Measurements from ENCODE around the gene THAP7. TPM values are rescaled to one million over a fixed set of nuclear protein-coding genes. Genes with fewer than 3 reads are reported as not detected.

The THAP7 gene
- total RNA-seq, 1 experiment from 2014 or later, result 19.3 TPM

- H3K4me3 Mint-ChIP-seq, result no peak overlapping the region
- peaks cover 6% of the 10 kb centered on the region for H3K9me3 Mint-ChIP-seq
- CTCF ChIA-PET, result no interaction called here
- POLR2A ChIA-PET, result no interaction called here
- no peak for DNase-seq (ENCODE audit: low spot score)
- TF ChIP-seq FOXP4 (CRISPR knock-in tag; IDR thresholded peaks at IDR 0.05), result no peak
- no peak for TF ChIP-seq CREM (CRISPR knock-in tag; IDR thresholded peaks at IDR 0.05)
- TF ChIP-seq, protein P1, sequence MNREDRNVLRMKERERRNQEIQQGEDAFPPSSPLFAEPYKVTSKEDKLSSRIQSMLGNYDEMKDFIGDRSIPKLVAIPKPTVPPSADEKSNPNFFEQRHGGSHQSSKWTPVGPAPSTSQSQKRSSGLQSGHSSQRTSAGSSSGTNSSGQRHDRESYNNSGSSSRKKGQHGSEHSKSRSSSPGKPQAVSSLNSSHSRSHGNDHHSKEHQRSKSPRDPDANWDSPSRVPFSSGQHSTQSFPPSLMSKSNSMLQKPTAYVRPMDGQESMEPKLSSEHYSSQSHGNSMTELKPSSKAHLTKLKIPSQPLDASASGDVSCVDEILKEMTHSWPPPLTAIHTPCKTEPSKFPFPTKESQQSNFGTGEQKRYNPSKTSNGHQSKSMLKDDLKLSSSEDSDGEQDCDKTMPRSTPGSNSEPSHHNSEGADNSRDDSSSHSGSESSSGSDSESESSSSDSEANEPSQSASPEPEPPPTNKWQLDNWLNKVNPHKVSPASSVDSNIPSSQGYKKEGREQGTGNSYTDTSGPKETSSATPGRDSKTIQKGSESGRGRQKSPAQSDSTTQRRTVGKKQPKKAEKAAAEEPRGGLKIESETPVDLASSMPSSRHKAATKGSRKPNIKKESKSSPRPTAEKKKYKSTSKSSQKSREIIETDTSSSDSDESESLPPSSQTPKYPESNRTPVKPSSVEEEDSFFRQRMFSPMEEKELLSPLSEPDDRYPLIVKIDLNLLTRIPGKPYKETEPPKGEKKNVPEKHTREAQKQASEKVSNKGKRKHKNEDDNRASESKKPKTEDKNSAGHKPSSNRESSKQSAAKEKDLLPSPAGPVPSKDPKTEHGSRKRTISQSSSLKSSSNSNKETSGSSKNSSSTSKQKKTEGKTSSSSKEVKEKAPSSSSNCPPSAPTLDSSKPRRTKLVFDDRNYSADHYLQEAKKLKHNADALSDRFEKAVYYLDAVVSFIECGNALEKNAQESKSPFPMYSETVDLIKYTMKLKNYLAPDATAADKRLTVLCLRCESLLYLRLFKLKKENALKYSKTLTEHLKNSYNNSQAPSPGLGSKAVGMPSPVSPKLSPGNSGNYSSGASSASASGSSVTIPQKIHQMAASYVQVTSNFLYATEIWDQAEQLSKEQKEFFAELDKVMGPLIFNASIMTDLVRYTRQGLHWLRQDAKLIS (CRISPR knock-in tag; IDR thresholded peaks at IDR 0.05; ENCODE audit: borderline replicate concordance), result no peak
- no peak for TF ChIP-seq RELA (CRISPR knock-in tag; IDR thresholded peaks at IDR 0.05; ENCODE audit: borderline replicate concordance)
- TF ChIP-seq IRF2 (CRISPR knock-in tag; IDR thresholded peaks at IDR 0.05; ENCODE audit: borderline replicate concordance, low read depth), result no peak
- TF ChIP-seq, protein P2, sequence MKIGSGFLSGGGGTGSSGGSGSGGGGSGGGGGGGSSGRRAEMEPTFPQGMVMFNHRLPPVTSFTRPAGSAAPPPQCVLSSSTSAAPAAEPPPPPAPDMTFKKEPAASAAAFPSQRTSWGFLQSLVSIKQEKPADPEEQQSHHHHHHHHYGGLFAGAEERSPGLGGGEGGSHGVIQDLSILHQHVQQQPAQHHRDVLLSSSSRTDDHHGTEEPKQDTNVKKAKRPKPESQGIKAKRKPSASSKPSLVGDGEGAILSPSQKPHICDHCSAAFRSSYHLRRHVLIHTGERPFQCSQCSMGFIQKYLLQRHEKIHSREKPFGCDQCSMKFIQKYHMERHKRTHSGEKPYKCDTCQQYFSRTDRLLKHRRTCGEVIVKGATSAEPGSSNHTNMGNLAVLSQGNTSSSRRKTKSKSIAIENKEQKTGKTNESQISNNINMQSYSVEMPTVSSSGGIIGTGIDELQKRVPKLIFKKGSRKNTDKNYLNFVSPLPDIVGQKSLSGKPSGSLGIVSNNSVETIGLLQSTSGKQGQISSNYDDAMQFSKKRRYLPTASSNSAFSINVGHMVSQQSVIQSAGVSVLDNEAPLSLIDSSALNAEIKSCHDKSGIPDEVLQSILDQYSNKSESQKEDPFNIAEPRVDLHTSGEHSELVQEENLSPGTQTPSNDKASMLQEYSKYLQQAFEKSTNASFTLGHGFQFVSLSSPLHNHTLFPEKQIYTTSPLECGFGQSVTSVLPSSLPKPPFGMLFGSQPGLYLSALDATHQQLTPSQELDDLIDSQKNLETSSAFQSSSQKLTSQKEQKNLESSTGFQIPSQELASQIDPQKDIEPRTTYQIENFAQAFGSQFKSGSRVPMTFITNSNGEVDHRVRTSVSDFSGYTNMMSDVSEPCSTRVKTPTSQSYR (CRISPR knock-in tag; IDR thresholded peaks at IDR 0.05), result no peak
- no peak for TF ChIP-seq NR3C1 (CRISPR knock-in tag; conservative IDR thresholded peaks at IDR 0.05; ENCODE audit: low read depth)
- no peak for TF ChIP-seq MAX (CRISPR knock-in tag; IDR thresholded peaks at IDR 0.05)
- no peak for TF ChIP-seq ATF3 (CRISPR knock-in tag; conservative IDR thresholded peaks at IDR 0.05)
- no peak for TF ChIP-seq SP1 (CRISPR knock-in tag; conservative IDR thresholded peaks at IDR 0.05)
- TF ChIP-seq GRHL2 (CRISPR knock-in tag; IDR thresholded peaks at IDR 0.05; ENCODE audit: insufficient replicate concordance, severe bottlenecking), result no peak
- no peak for TF ChIP-seq TEAD1 (CRISPR knock-in tag; IDR thresholded peaks at IDR 0.05)
- TF ChIP-seq E2F1 (CRISPR knock-in tag; IDR thresholded peaks at IDR 0.05), result no peak
- TF ChIP-seq, protein P3, sequence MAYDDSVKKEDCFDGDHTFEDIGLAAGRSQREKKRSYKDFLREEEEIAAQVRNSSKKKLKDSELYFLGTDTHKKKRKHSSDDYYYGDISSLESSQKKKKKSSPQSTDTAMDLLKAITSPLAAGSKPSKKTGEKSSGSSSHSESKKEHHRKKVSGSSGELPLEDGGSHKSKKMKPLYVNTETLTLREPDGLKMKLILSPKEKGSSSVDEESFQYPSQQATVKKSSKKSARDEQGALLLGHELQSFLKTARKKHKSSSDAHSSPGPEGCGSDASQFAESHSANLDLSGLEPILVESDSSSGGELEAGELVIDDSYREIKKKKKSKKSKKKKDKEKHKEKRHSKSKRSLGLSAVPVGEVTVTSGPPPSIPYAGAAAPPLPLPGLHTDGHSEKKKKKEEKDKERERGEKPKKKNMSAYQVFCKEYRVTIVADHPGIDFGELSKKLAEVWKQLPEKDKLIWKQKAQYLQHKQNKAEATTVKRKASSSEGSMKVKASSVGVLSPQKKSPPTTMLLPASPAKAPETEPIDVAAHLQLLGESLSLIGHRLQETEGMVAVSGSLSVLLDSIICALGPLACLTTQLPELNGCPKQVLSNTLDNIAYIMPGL (CRISPR knock-in tag; IDR thresholded peaks at IDR 0.05), result no peak
- TF ChIP-seq ZNF121 (CRISPR knock-in tag; IDR thresholded peaks at IDR 0.05), result no peak
- ATAC-seq, result no peak
- no peaks in the 10 kb centered on the region for H3K36me3 Mint-ChIP-seq
- H3K27ac Mint-ChIP-seq, result no peak overlapping the region
- peaks cover 22% of the 10 kb centered on the region for H3K27me3 Mint-ChIP-seq (ENCODE audit: low read depth)
- H3K4me1 Mint-ChIP-seq, result peaks cover 14% of the 10 kb centered on the region
These were observed 16.4 kb upstream of the THAP7 start for GRCh38 chr22:21018314-21018713.

Data from WTC11 (cell line).